C4-2B (cell line): ENCODE results near the gene SSBP3.

Experiments
- ZFX ChIP-seq: fragments of 450-650 bp; IDR thresholded peaks from 2 replicates; pipeline ENCODE4 v1.6.1; 2017
- TF ChIP-seq, protein P1 (sequence below): fragments of 450-650 bp; conservative IDR thresholded peaks from 2 replicates; pipeline ENCODE4 v1.5.1; 2017; ENCODE audit warnings: mild to moderate bottlenecking

DNA sequence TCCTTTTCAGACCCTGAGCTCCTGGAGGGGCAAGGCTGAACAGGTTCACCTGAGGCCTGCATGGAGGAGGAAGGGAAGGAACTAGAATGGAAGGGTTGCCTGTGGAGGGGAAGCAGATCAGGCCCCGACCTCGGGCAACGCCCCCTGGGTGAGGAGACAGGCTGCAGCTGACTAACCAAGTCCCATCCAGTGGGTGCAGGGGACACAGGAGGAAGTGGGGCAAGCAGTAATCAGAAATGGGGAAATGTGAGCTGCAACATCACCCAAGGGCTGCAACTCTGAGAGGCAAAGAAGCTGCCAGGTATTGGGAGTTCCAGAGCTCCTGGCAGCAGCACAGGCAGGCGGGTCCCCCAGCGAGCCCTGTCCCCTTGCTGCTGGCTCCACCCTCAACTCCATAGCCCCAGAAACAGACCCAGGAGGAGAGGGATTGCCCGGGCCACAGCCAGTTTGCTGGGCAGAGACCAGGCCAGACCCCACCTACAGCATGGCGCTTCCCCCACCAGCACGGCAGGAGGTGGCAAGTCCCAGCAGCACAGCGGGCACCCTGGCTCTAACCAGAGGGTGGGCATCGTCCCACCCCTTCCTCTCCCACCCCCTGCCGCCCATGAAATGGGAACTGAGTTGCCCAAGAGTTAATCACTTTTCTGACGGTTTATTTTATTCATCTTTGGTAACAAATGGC is 167.7 kb downstream of the SSBP3 start:
- TF ChIP-seq, protein P1, sequence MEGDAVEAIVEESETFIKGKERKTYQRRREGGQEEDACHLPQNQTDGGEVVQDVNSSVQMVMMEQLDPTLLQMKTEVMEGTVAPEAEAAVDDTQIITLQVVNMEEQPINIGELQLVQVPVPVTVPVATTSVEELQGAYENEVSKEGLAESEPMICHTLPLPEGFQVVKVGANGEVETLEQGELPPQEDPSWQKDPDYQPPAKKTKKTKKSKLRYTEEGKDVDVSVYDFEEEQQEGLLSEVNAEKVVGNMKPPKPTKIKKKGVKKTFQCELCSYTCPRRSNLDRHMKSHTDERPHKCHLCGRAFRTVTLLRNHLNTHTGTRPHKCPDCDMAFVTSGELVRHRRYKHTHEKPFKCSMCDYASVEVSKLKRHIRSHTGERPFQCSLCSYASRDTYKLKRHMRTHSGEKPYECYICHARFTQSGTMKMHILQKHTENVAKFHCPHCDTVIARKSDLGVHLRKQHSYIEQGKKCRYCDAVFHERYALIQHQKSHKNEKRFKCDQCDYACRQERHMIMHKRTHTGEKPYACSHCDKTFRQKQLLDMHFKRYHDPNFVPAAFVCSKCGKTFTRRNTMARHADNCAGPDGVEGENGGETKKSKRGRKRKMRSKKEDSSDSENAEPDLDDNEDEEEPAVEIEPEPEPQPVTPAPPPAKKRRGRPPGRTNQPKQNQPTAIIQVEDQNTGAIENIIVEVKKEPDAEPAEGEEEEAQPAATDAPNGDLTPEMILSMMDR: no peak
- TF ChIP-seq ZFX: no peak
